ENCODE data around the gene C12orf56.

The C12orf56 gene

GRCh38 chr12:64237382-64237781 lies 153.2 kb downstream of the C12orf56 start:
- H3K4me3 ChIP-seq (ENCODE audit: low read depth, low read length), result no peak overlapping the region
- TF ChIP-seq CTCF (IDR thresholded peaks at IDR 0.05; ENCODE audit: borderline replicate concordance, insufficient read depth, low read depth, low read length), result no peak

- H3K4me3 ChIP-seq (ENCODE audit: low read depth, low read length), result no peak overlapping the region
- TF ChIP-seq CTCF (IDR thresholded peaks at IDR 0.05; ENCODE audit: borderline replicate concordance, insufficient read depth, low read depth, low read length), result no peak
Observed at GRCh38 chr12:64236549-64236948, 154.0 kb downstream of the C12orf56 start.

GRCh38 chr12:64232196-64232595 lies 158.4 kb downstream of the C12orf56 start:
- TF ChIP-seq CTCF (IDR thresholded peaks at IDR 0.05; ENCODE audit: borderline replicate concordance, insufficient read depth, low read depth, low read length), result no peak
- no peak overlapping the region for H3K4me3 ChIP-seq (ENCODE audit: low read depth, low read length)

GRCh38 chr12:64229796-64230195 lies 160.8 kb downstream of the C12orf56 start:
- no peak for TF ChIP-seq CTCF (IDR thresholded peaks at IDR 0.05; ENCODE audit: borderline replicate concordance, insufficient read depth, low read depth, low read length)
- no peak overlapping the region for H3K4me3 ChIP-seq (ENCODE audit: low read depth, low read length)

GRCh38 chr12:64229240-64229639 lies 161.3 kb downstream of the C12orf56 start:
- TF ChIP-seq CTCF (IDR thresholded peaks at IDR 0.05; ENCODE audit: borderline replicate concordance, insufficient read depth, low read depth, low read length), result no peak

GRCh38 chr12:64225626-64226025 lies 164.9 kb downstream of the C12orf56 start:
- no peak for TF ChIP-seq CTCF (IDR thresholded peaks at IDR 0.05; ENCODE audit: borderline replicate concordance, insufficient read depth, low read depth, low read length)
- H3K4me3 ChIP-seq (ENCODE audit: low read depth, low read length), result no peak overlapping the region

More at GRCh38 chr12:64229240-64229639, 161.3 kb downstream of the C12orf56 start:
- H3K4me3 ChIP-seq (ENCODE audit: low read depth, low read length), result no peak overlapping the region

GRCh38 chr12:64222009-64222765 lies 168.4 kb downstream of the C12orf56 start, which contains the start of gene KICS2:
TSS of gene KICS2 (minus strand) at chr12:64222296. CDS start at chr12:64222237, 59 bp downstream.
- no peak for TF ChIP-seq CTCF (IDR thresholded peaks at IDR 0.05; ENCODE audit: borderline replicate concordance, insufficient read depth, low read depth, low read length)
- H3K4me3 ChIP-seq (ENCODE audit: low read depth, low read length), result peak within 1 kb of the TSS; percentile 75

All from GM12875 (cell line).